ELR (cell line): ENCODE results near the gene CNBD2.
"Not testable (repeated sequence)": the region's sequence is repeated elsewhere in the genome, so short reads cannot be mapped to it uniquely, and the experiment has no call there.

Experiments
- DNase-seq: peaks from one replicate; pipeline ENCODE4 v3.0.0-alpha.2; 2015; ENCODE audit warnings: low read depth

CNBD2 gene

GRCh38 chr20:36063916-36064657, 95.7 kb downstream of the CNBD2 start:
- no peak for DNase-seq

- DNase-seq: peak; percentile 91
These were observed 96.5 kb downstream of the CNBD2 start for GRCh38 chr20:36064658-36065426.

- DNase-seq: no peak
These were observed 97.1 kb downstream of the CNBD2 start for GRCh38 chr20:36065427-36065998.

GRCh38 chr20:36066777-36067176, 98.4 kb downstream of the CNBD2 start:
- DNase-seq: no peak

- not testable (repeated sequence) for DNase-seq
These were observed 100.1 kb downstream of the CNBD2 start for GRCh38 chr20:36068526-36068925.

GRCh38 chr20:36070451-36070850, 102.1 kb downstream of the CNBD2 start:
- DNase-seq: no peak

- no peak for DNase-seq
These were observed 103.5 kb downstream of the CNBD2 start for GRCh38 chr20:36071848-36072247.

- no peak for DNase-seq
These were observed 106.6 kb downstream of the CNBD2 start for GRCh38 chr20:36074983-36075382.

GRCh38 chr20:36077762-36078161, 109.4 kb downstream of the CNBD2 start:
- not testable (repeated sequence) for DNase-seq

GRCh38 chr20:36079486-36079885, 111.1 kb downstream of the CNBD2 start:
- no peak for DNase-seq

GRCh38 chr20:36079984-36080383, 111.6 kb downstream of the CNBD2 start:
- DNase-seq: peak; percentile 74
